T-helper 9 cell (primary cell): ENCODE measurements around the gene RPL36A.

Experiments
- DNase-seq: peaks from one replicate; pipeline ENCODE4 v3.0.0-alpha.2; 2020
- total RNA-seq, 2 donors: gene quantifications; one replicate each; lab custom pipeline; 2026; lab: John Stamatoyannopoulos, UW

RPL36A gene
- total RNA-seq: 9.4 to 15.4 reads per million in 2 donors

DNA sequence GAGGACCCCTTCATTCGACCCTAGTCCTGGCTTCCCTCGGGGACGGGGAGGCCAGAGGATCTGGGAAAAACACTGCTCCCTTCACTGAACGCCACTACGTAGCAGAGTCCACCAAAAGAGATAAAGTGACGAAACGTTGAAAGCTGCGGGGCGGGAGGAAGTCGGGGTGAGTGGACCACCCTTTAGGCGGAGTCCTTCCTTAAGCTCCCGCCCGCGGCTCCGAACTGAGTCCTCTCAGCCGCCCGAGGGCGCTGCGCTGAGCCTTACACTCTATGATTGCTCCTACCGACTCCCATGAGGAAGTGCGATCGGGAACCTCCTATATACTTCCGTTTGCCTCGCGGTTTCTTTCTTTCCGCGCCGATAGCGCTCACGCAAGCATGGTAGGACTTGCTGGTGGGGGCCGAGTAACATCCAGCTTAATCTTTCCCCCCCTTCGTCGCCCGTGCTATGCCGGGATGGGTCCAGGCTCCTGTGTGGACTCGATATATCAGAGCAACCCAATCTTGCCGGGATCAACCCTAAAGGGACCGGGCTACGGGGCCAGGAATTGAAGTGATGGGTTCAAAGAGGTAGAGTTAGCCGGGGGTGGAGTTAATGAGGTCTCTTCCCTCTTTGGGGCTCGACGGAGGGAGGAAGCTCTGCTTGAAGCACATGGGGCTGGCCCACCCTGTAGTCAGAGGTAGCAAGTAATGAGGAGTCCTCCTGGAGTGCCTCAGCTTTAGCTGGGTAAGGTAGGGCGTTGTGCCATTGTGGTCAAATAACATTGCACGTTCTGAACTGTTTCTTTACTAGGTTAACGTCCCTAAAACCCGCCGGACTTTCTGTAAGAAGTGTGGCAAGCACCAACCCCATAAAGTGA, at the start of gene RPL36A:
Gene RPL36A, plus strand, starts transcription at position 348 of the 862 bp plus-strand sequence. Its CDS starts 33 bp downstream, at position 381.
- peak; percentile 63 for DNase-seq

DNA sequence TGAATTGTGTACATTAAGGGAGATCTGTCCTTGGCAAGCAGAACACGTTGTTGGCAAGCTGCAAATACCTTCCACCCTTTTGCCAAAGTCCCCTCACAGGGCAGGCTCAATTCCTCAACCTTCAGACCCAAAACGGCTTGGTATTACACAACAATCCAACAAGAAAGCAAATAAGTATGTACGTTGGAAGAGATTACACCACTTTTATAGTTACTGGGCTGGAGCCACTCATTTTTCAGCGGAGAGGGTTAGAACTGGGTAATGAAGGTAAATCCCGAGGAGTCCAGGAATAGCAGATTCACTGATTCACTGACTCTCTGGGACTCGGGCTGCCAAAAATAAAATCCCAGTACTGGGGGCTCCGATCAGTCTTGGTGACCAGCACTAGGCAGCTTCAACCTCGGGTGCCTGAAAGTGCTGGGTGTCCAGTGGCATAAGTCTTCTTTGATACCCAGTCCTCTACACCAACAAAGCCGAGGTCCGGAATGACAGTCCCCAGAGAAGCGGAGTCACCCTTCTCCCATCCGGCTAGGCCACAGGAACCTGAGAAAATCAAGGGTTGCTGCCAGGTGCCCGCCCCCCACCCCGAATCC, 42.9 kb upstream of the RPL36A start:
- no peak for DNase-seq

DNA sequence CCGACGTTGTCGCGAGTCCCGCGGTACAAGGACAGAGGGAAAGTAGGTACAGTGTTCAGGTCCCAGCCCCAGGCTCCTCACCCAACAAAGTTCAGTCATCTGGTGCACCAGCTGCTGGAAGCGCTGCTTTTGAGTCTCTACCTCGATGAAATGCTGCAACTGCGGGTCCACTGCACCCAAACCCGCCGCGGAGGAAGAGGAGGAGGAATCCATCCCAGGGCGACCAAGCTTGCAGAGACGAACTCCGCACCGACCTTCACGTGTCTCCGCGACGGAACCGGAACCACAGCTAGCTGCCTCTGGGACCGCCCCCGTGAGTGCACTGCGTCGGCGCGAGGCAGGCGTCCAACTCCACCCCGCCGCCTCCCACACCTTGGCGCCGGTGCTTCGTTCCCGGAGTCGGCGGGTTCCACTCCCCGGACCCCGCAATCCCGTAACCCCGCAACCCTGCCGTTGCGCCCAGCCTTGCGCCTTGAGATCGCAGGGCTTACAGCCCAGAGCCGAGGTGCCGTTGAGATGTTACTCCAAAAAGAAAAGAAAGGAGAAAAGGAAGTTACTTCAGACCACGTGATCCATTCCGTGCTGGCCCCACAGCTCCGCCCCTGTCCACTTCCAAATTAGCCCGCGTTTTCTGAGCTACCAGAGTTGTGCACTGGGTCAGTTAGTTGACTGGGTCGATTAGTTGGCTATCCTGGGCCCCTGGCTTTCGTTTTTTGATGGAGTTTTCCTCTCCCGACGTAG, 42.2 kb upstream of the RPL36A start, which contains the start of gene TIMM8A:
Gene TIMM8A, minus strand, starts transcription at position 291 of the 741 bp plus-strand sequence. Its CDS starts 78 bp downstream, at position 213.
- DNase-seq: peak; percentile 62

- no peak for DNase-seq
These were observed 41.6 kb upstream of the RPL36A start for GRCh38 chrX:101349193-101349562.

DNA sequence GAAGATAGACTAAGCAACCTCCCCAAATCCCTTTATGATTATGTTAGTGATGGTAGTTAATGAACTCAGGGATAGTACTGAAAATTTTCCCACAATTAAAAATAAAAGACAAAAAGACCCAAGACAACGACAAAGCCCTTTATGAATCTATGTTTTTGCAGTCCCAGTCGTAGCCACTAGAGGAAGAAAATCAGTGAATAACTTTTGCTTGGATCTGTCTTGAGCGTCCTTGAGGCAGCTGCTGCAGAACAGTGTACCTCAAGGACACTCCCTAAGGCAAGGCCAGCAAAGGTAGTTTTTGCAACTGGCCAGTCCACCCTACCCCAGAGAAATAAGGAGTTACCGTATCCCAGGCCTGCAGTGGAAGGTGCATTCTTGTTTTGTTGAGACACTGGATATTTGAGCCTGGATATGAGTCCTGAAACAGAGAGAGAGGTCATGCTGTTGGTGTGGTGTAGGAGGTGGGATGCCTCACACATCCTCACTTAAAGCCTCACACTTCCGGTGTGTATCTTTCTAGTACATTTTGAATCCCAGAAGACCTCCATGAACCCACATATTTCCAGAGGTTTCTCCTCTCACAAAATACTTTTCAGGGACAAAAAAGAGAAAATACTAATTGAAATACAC, 33.5 kb upstream of the RPL36A start:
- DNase-seq: no peak

- no peak for DNase-seq
These were observed 30.8 kb upstream of the RPL36A start for GRCh38 chrX:101359966-101360365.

GRCh38 chrX:101360390-101360789, 30.4 kb upstream of the RPL36A start:
- no peak for DNase-seq

DNA sequence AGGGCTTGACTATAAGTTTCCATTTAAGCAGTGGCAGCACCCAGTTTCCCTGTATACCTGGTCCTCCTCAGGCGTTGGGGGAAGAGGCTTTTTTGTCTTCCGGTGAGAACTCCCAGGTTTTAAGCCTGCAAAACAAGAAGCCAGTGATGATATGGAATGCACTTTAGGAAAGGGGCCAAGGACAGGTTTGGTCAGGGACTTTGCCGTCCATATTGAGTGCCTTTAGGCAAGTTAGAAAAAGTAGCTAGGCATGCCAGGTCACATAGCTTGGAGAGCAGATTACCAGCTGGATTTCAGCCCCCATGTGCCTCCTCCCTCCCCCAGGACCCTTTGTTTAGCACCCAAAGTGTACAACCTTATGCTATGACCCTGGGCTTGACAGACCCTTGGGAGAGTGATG, 28.7 kb upstream of the RPL36A start:
- no peak for DNase-seq

DNA sequence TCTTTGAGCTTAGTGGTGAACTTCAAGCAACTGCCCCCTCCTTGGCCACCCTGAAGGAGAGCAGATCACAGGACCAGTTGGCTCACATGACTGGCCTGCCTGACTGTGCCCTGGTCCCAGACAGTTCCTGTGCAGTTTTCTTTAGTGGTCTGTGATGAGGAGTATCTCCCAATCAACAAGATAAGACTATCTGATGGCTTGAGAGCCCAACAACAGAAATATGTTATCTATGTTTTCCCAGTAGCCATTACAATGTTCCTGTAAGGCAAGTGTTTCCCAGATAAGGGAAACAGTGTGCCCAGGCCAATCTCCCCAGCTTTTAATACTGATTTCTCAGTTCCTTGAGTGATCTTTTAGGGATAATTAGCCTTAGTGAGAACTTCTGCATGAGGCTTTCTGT, 28.1 kb upstream of the RPL36A start:
- no peak for DNase-seq

GRCh38 chrX:101365301-101365795, 25.5 kb upstream of the RPL36A start:
- no peak for DNase-seq

DNA sequence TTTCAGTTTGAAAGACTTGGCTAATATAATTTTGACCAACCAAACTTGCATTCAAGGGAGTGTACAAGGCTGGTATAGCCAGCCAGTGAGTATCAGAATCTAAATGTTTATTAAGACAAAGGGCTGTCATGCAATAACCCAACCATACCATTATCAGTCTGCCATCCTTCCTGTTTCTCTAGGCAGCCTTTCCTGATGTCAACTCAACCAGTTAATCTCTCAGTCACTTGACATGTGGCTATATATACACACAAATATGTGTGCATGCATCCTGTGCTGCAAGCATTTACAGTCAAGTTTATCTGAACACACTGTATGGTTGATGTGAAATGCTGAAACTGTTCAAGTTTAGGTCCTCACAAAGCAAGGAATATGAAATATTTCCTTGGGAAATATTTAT, 22.0 kb upstream of the RPL36A start:
- no peak for DNase-seq

GRCh38 chrX:101369687-101370086, 21.1 kb upstream of the RPL36A start:
- DNase-seq: no peak

GRCh38 chrX:101370888-101371504, 19.8 kb upstream of the RPL36A start:
- DNase-seq: no peak

- DNase-seq: no peak
These were observed 13.3 kb upstream of the RPL36A start for GRCh38 chrX:101377547-101377946.

- no peak for DNase-seq
These were observed 7.1 kb upstream of the RPL36A start for GRCh38 chrX:101383679-101384205.

DNA sequence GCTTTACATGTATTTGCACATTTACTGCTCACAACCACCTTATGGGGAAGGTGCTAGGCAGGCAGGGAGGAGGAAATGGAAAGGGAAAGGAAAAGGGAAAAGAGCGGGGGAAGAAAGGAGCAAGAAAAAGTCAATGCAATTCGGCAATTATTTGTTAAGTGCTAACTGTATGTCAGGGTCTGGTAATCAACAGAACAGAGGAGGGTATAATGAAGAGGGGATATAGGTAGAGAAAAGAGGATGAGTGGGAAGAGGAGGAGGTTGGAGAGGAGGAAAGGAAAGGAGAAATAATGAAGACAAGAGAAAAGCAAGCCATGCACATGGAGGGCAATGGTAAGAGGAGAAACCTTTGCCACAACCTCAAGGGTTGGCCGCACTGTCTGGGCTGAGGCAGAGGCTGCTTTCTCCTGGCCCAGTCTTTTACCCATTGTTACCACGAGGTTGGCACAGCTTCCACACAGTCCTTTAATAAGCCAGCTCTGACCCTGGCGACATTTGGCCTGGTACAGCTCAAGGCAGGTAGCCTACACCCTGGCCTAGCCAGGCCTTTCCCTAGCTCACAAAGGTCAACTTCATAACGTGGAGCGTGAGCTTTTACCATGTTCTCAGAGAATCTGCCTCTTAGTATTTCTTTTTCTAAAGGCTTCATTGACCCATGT, 5.7 kb upstream of the RPL36A start:
- DNase-seq: no peak

DNA sequence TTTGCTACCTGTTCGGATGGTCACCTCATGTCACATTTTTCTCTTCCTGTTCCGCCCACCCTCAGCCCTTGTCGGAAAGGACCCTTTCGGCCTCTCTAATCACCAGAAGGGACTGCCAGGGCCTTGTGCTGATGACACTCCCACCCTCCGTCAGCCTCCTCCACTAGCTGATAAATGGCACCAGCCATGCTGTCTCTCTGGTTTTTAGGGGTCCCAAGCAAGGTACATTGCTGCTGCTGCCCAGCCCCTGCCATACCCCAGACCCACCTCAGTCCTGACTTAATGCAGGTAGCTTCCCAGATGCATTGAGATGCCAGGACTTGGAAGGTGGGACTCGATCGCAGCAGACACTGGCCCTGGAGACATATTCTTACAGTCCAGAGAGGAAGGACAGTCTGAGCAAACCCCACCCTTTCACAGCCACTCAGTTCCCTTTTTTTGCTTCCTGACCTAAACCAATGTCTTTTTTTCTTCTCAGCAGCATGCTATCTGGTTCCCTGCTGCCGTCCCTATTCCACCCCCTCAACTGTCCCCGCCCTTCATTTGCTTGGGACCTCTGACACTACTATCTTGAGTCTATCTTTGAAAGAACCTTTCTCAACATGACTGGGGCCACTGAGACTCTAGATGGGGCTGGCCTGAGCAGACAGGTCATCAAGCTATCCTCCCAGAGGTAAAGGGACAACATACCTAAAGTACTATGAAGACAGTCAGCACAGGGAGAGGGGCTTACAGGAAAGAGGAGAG, 4.8 kb upstream of the RPL36A start, which contains the start of gene BTK:
Gene BTK, minus strand, starts transcription at position 397 of the 747 bp plus-strand sequence. CDS start 10,907 bp downstream, outside the sequence.
- DNase-seq: no peak

DNA sequence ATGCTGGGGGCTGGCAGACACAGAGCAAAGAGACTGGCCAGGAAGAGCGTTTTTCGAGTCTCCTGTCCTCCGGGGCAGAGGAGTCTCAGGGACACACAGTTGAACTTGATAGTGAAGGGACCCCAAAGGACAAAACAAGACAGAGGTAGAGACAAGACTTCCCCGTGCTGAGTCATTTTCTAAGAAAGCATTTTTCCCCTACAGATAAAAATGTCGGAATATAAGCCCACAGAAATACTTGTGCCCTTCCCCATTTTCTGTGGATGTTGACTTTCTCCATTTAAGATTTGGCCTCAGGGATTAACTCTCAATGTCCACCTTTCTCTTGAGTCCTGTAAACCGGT, 4.3 kb upstream of the RPL36A start:
- no peak for DNase-seq

DNA sequence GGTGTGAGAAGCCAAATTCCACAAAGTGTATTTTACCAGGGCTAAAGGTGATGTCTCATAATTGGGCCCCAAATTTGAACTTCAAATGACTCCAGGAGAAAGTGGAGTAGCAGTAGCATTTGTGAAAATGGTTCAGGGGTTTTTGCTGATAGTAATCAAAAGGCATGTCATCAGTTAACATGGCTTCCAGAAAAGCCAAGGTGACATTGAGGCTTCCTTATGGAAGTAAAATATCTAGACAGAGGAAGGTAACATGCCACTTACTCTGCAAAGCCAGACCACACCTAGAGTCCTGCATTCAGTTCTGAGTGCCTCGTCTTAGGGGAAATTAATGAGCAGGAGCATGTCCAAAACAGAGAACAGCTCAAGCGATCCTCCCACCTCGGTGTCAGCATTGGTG, 2.2 kb upstream of the RPL36A start:
- DNase-seq: no peak

DNA sequence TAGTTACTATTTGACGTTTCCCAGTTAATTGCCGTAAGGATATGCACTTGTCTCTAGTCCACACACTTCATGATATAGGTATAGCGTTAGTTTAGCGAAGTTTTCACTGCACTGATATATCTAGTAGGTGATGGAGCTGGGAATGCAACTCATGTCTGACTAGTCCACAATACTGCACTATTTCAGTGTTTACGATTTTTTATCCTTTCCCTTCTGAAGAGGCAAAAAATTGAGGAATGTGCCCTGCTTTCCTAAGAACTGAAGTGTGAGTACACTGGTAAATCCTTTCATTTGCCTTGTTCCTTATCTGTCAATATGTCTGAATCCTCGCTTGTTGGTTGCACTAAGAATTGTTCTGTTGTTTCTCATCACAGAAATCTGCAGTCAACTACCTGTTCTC, 1.0 kb downstream of the RPL36A start:
- no peak for DNase-seq
